Fibroblast of upper back skin (primary cell): ENCODE results near the gene RPTOR.

Experiments
- DNase-seq: peaks from one replicate; pipeline ENCODE4 v3.0.0-alpha.2; 2013

RPTOR gene

DNA sequence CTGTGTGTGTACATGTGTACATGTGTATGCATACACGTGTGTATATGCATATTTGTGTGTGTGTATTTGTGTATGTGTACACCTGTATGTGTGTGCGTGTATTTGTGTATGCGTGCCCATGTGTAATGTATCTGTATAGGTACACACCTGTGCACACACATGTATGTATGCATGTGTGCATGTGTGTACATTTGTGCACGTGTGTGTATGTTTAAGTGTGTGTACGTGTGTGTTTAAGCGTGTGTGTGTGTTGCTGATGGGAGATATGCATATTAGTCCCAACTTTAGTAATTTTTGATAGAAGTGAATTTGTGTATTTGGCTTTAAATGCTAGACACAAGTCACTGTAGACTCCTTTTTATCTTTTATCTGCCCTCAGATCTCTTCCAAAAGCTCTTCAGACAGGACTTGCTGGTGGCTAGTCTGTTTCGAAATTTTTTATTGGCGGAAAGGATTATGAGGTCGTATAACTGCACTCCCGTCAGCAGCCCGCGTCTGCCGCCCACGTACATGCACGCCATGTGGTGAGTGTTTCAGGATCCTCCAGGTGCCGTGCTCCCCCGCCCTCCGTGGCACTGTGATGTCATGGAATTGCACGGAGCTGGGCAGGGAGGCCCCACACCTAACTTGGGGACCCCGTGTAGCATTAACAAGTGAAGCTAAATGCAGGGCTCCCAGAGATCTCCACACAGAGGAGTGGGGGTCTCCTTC is 278.2 kb downstream of the RPTOR start:
- no peak for DNase-seq

DNA sequence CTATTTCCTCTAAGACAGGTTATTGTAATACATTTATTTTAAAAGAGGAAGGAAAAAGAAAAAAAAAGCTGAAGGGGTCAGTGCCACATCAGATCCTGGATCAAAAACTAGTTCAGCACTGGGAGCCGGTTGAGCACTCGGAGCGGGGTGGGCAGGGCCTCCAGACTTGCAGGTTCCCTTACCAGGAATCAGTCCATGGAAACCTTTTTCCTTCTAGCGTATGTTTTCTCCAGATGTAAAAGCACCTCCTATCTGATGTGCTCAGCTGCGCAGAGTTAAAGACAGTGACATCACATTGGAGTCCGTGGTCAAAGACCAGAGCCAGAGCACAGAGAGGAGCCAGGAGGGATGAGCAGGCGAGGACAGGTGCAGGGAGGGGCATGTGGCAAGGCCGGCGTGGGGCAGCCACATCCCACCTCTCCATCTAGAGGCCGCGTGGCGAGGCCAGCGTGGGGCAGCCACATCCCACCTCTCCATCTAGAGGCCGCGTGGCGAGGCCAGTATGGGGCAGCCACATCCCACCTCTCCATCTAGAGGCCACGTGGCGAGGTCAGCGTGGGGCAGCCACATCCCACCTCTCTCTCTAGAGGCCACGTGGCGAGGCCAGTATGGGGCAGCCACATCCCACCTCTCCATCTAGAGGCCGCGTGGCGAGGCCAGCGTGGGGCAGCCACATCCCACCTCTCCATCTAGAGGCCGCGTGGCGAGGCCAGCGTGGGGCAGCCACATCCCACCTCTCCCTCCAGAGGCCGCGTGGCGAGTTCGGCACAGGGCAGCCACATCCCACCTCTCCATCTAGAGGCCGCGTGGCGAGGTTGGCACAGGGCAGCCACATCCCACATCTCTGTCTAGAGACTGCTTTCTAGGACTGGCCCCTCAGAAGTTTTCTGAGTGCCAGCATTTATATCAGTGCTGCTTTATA is 280.2 kb downstream of the RPTOR start:
- no peak for DNase-seq

GRCh38 chr17:80825471-80826345 is 281.1 kb downstream of the RPTOR start:
- no peak for DNase-seq

DNA sequence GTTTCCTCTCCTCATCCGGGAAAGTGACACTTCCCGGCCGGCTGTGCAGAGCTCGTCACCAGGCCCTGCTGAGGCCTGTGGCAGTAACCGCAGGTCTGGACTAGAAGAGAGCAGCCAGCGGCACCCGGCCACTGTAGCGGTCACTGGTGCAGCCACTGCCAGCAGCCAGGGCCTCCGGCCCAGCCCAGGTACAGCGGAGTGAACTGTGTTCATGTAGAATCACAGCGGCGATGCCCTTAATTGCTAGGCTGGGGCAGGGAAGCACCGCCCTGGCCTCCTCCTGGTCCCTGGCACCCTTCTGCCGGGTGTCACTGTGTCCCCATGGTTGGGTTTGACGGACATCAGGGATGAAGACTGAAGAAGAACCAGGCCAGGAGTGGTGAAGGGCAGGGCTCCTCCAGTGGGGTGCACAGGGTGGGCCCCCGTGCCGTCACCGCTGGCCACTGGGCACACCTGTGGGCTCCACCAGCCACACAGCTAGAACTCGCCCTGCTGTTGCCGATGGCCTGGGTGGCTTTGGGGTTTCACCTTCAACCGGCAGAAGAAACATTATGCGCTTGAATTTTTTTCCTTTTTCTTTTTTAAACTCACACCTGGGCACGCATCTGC is 281.8 kb downstream of the RPTOR start:
- no peak for DNase-seq

GRCh38 chr17:80826955-80827645 is 282.5 kb downstream of the RPTOR start:
- DNase-seq, result peak; percentile 92

- no peak for DNase-seq
Measured at GRCh38 chr17:80827646-80828643, 283.3 kb downstream of the RPTOR start.

GRCh38 chr17:80829166-80829813 is 284.7 kb downstream of the RPTOR start:
- DNase-seq, result no peak

GRCh38 chr17:80830020-80830780 is 285.6 kb downstream of the RPTOR start:
- no peak for DNase-seq

DNA sequence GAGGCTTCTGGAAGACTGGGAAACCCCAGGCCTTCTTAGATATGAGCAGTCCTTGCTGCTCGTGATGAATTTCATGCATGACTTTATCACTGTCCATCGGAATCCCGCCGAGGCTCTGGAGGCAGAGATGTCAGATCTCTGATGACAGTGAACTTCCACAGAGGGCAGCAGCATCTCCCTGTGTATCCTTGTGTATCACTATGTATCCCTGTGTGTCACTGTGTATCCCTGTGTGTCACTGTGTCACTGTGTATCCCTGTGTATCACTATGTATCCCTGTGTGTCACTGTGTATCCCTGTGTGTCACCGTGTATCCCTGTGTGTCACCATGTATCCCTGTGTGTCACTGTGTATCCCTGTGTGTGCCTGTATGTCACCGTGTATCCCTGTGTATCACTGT is 286.9 kb downstream of the RPTOR start:
- DNase-seq, result no peak

GRCh38 chr17:80832266-80832676 is 287.6 kb downstream of the RPTOR start:
- DNase-seq, result peak; percentile 69

DNA sequence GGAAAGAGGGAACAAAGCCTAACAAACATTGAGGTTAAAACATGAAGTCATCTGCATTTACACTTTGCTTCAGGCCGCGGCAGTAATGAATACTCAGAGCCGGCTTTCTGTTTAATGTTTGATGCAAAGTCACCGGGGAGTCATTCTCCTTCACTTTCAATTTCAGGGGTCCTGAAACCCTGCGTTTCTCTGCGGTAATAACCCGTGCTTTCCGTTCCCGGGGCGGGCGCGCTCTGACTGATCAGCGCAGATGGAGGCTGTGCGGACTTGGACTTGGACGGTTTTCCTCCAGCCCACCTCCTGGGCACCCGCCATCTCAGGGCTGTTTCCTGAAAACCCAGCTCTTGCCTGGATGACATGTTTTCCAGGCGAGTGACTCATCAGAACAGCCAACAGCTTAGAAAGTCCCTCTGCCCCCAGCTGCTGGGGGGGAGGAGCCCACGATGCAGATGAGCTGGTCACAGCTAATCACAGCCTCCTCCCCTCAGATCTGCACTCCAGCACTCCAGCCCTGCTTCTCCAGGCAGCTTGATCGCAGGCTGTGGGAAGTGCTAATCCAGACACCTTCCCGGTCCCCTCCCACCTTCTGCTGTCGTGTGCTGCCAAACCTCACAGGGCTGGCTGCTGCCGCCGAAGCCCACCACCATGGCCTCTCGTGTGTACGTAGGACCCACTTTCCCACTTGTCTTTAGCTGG is 288.4 kb downstream of the RPTOR start:
- peak; percentile 99 for DNase-seq

DNA sequence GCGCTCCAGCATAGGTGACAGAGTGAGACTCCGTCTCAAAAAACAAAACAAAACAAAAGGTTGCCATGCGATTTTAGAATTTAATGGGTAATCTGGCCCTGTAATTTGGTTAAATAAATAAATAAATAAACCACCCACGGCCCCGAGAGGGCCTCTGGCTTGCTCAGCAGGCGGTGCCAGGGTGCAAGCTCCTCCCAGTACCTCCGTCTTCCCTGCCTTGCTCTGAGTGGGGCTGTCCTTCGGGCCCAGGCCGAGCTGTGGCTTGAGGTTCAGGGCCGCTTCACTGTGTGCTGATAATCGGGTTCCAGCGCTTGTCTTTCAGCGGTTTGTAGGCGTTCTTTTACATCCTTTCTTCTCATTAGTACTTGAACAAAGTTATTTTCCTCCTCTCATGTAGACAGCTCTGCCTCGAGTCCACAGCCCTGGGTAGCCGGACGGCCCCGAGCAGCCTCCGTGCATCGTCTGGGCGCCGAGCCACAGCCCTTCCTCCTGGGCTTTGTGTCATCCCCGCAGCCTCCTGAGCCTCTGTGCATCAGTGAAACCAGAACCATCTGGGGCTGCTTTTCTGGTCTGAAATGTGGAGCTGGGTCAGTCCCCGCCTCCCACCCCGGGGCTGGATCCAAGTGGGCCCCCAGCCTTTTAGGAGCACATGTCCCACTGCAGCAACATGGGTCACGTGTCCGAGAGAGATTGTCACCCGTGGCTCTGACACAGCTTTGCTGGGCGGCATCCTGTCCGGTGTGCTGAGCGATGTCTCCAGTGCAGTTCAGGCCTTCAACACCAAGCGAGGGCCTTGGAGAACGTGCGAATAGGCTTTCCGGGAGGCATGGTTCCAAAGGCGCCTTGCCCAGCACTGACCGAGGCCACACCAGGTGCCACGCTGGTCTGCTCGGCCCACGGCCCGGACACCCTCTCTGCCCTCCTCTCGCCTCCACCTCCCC is 289.6 kb downstream of the RPTOR start:
- DNase-seq, result peak; percentile 84

- no peak for DNase-seq
Measured at GRCh38 chr17:80834893-80835275, 290.2 kb downstream of the RPTOR start.

- no peak for DNase-seq
Measured at GRCh38 chr17:80835816-80836657, 291.4 kb downstream of the RPTOR start.

DNA sequence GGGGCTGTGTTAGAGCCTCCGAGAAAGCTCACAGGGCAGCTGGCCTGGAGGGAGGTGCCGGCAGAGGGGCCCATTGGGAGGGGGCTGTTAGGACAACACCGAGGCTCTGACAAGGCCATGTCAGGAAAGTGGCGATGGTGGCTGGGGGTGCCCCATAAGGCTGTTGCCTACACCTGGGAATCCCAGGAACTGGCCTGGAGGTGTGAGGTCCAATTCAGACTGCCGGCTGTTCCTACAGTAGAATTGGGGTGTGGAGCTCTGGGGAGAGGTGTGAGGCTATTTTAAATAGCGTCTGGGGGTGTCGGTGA is 292.0 kb downstream of the RPTOR start:
- DNase-seq, result no peak

DNA sequence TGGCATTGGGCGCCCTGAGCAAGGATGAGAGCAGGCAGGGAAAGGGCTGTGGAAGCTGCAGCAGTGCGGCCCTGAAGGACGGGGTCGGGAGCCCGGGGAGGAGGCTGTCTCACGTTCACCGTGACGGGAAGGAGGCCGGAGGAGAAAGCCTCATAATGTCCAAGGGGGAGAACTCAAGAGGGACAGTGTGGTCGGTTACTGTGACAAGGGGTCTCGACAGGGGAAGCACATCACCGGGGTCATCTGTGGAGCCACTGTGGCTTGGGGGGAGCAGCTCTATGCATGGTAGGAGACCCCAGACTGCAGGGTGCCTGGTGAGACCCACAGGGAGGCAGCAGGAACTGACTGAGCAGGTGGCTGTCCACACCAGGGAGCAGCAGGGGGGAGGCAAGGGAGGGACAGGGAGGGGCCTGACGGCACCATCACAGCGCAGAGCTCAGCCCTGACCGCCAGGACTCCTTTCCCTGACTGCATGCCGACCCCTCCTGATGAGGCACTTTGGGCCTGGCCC is 292.4 kb downstream of the RPTOR start:
- no peak for DNase-seq

DNA sequence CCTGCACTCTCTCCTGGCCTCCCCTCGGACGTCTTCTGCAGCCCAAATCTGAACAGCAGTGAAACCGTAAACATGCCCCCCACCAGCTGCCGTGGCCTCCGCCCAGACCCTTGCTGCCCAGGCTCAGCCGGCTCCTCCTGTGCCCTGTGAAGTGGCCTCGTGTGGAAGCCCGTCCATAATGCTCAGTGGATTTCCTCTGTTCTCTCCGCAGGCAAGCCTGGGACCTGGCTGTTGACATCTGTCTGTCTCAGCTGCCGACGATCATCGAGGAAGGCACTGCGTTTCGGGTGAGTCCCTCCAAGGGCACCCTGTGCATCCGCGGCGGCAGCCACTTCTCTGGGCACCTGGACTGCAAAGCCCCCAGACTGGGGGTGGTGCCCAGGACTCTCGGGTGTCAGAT is 293.1 kb downstream of the RPTOR start:
- no peak for DNase-seq
